ENCODE measurements around the gene GVQW3.
"Not testable (repeated sequence)": the region's sequence is repeated elsewhere in the genome, so short reads cannot be mapped to it uniquely, and the experiment has no call there.

GVQW3 gene

GRCh38 chr11:76401484-76401883 lies 20.4 kb downstream of the GVQW3 start:
- H3K36me3 Mint-ChIP-seq (ENCODE audit: low read depth); DNase-seq; H3K9me3 Mint-ChIP-seq; H3K27ac Mint-ChIP-seq; H3K4me3 Mint-ChIP-seq; H3K27me3 Mint-ChIP-seq; H3K4me1 Mint-ChIP-seq (ENCODE audit: low read depth): not testable (repeated sequence)

GRCh38 chr11:76406359-76406758 lies 25.2 kb downstream of the GVQW3 start:
- Mint-ChIP-seq H3K36me3 (ENCODE audit: low read depth) (no peaks in the 10 kb centered on the region), H3K4me1 (ENCODE audit: low read depth) (no peaks in the 10 kb centered on the region), H3K27me3 (no peaks in the 10 kb centered on the region), H3K4me3 (no peak overlapping the region), H3K9me3 (no peaks in the 10 kb centered on the region), H3K27ac (no peak overlapping the region)
- DNase-seq, result no peak

GRCh38 chr11:76408171-76408965 lies 27.2 kb downstream of the GVQW3 start:
- H3K36me3 Mint-ChIP-seq (ENCODE audit: low read depth), result no peaks in the 10 kb centered on the region

GRCh38 chr11:76410851-76411357 lies 29.8 kb downstream of the GVQW3 start:
- H3K27ac Mint-ChIP-seq, result no peak overlapping the region
- no peaks in the 10 kb centered on the region for H3K4me1 Mint-ChIP-seq (ENCODE audit: low read depth)
- no peaks in the 10 kb centered on the region for H3K36me3 Mint-ChIP-seq (ENCODE audit: low read depth)
- no peak for DNase-seq
- H3K9me3 Mint-ChIP-seq, result no peaks in the 10 kb centered on the region
- no peak overlapping the region for H3K4me3 Mint-ChIP-seq
- peaks cover under 1% of the 10 kb centered on the region for H3K27me3 Mint-ChIP-seq

More at GRCh38 chr11:76408171-76408965, 27.2 kb downstream of the GVQW3 start:
- no peaks in the 10 kb centered on the region for H3K27me3 Mint-ChIP-seq
- H3K4me1 Mint-ChIP-seq (ENCODE audit: low read depth), result no peaks in the 10 kb centered on the region
- H3K9me3 Mint-ChIP-seq, result no peaks in the 10 kb centered on the region
- DNase-seq, result no peak
- H3K4me3 Mint-ChIP-seq, result no peak overlapping the region
- no peak overlapping the region for H3K27ac Mint-ChIP-seq

- no peaks in the 10 kb centered on the region for H3K36me3 Mint-ChIP-seq (ENCODE audit: low read depth)
- H3K4me3 Mint-ChIP-seq, result no peak overlapping the region
- no peak for DNase-seq
- H3K27me3 Mint-ChIP-seq, result peaks cover 7% of the 10 kb centered on the region
- H3K4me1 Mint-ChIP-seq (ENCODE audit: low read depth), result no peaks in the 10 kb centered on the region
- H3K27ac Mint-ChIP-seq, result no peak overlapping the region
- no peaks in the 10 kb centered on the region for H3K9me3 Mint-ChIP-seq
These were observed 34.0 kb downstream of the GVQW3 start for GRCh38 chr11:76415073-76415472.

GRCh38 chr11:76419896-76420295 lies 38.8 kb downstream of the GVQW3 start:
- Mint-ChIP-seq H3K9me3 (no peaks in the 10 kb centered on the region), H3K27ac (no peak overlapping the region), H3K4me1 (ENCODE audit: low read depth) (peaks cover 10% of the 10 kb centered on the region), H3K4me3 (no peak overlapping the region), H3K36me3 (ENCODE audit: low read depth) (no peaks in the 10 kb centered on the region), H3K27me3 (peaks cover 7% of the 10 kb centered on the region)
- DNase-seq, result no peak

GRCh38 chr11:76424379-76424778 lies 43.3 kb downstream of the GVQW3 start:
- Mint-ChIP-seq H3K4me3 (no peak overlapping the region), H3K36me3 (ENCODE audit: low read depth) (no peaks in the 10 kb centered on the region), H3K27ac (peak overlapping the region; percentile 10), H3K4me1 (ENCODE audit: low read depth) (peaks cover 12% of the 10 kb centered on the region), H3K9me3 (no peaks in the 10 kb centered on the region), H3K27me3 (peaks cover 3% of the 10 kb centered on the region)
- no peak for DNase-seq

GRCh38 chr11:76424891-76425290 lies 43.8 kb downstream of the GVQW3 start:
- H3K9me3 Mint-ChIP-seq, result no peaks in the 10 kb centered on the region
- peak overlapping the region; percentile 10 for H3K27ac Mint-ChIP-seq
- no peak overlapping the region for H3K4me3 Mint-ChIP-seq
- H3K36me3 Mint-ChIP-seq (ENCODE audit: low read depth), result no peaks in the 10 kb centered on the region
- DNase-seq, result no peak
- H3K4me1 Mint-ChIP-seq (ENCODE audit: low read depth), result peaks cover 12% of the 10 kb centered on the region
- H3K27me3 Mint-ChIP-seq, result peaks cover 3% of the 10 kb centered on the region

- no peaks in the 10 kb centered on the region for H3K36me3 Mint-ChIP-seq (ENCODE audit: low read depth)
- DNase-seq, result no peak
- H3K27me3 Mint-ChIP-seq, result peaks cover 3% of the 10 kb centered on the region
- no peak overlapping the region for H3K27ac Mint-ChIP-seq
- H3K9me3 Mint-ChIP-seq, result no peaks in the 10 kb centered on the region
- no peak overlapping the region for H3K4me3 Mint-ChIP-seq
- H3K4me1 Mint-ChIP-seq (ENCODE audit: low read depth), result peaks cover 12% of the 10 kb centered on the region
These were observed 45.5 kb downstream of the GVQW3 start for GRCh38 chr11:76426660-76427059.

GRCh38 chr11:76436020-76436419 lies 54.9 kb downstream of the GVQW3 start:
- no peaks in the 10 kb centered on the region for H3K27me3 Mint-ChIP-seq
- no peaks in the 10 kb centered on the region for H3K9me3 Mint-ChIP-seq
- no peak overlapping the region for H3K27ac Mint-ChIP-seq
- H3K36me3 Mint-ChIP-seq (ENCODE audit: low read depth), result peaks cover 6% of the 10 kb centered on the region
- no peak for DNase-seq
- peaks cover 12% of the 10 kb centered on the region for H3K4me1 Mint-ChIP-seq (ENCODE audit: low read depth)
- H3K4me3 Mint-ChIP-seq, result no peak overlapping the region

GRCh38 chr11:76443268-76443980 lies 62.3 kb downstream of the GVQW3 start:
- Mint-ChIP-seq H3K4me3 (peak overlapping the region; percentile 98), H3K36me3 (ENCODE audit: low read depth) (peaks cover 59% of the 10 kb centered on the region), H3K9me3 (no peaks in the 10 kb centered on the region), H3K27me3 (no peaks in the 10 kb centered on the region), H3K27ac (peak overlapping the region; percentile 99), H3K4me1 (ENCODE audit: low read depth) (peaks cover 36% of the 10 kb centered on the region)
- no peak for DNase-seq

- H3K4me1 Mint-ChIP-seq (ENCODE audit: low read depth), result peaks cover 38% of the 10 kb centered on the region
- peaks cover 63% of the 10 kb centered on the region for H3K36me3 Mint-ChIP-seq (ENCODE audit: low read depth)
- peak overlapping the region; percentile 98 for H3K4me3 Mint-ChIP-seq
- no peak for DNase-seq
- no peaks in the 10 kb centered on the region for H3K27me3 Mint-ChIP-seq
- peak overlapping the region; percentile 99 for H3K27ac Mint-ChIP-seq
- no peaks in the 10 kb centered on the region for H3K9me3 Mint-ChIP-seq
These were observed 62.9 kb downstream of the GVQW3 start for GRCh38 chr11:76444065-76444383.

- H3K4me3 Mint-ChIP-seq, result peak within 1 kb of the TSS; percentile 98
These were observed 63.4 kb downstream of the GVQW3 start, which contains the start of gene EMSY for GRCh38 chr11:76444384-76445120. Gene EMSY, plus strand, starts transcription at chr11:76445018. Its CDS starts 1,921 bp downstream, at chr11:76446939.

More at GRCh38 chr11:76444384-76445120, 63.4 kb downstream of the GVQW3 start, which contains the start of gene EMSY:
- DNase-seq, result peak; percentile 91
- Mint-ChIP-seq H3K9me3 (no peaks in the 10 kb centered on the region), H3K36me3 (ENCODE audit: low read depth) (peaks cover 68% of the 10 kb centered on the region), H3K27ac (peak within 1 kb of the TSS; percentile 99), H3K27me3 (no peaks in the 10 kb centered on the region), H3K4me1 (ENCODE audit: low read depth) (peaks cover 42% of the 10 kb centered on the region)
